HG03354 (cell line): Measurements from ENCODE around the gene UNC93A.
"Not testable (repeated sequence)": the region's sequence is repeated elsewhere in the genome, so short reads cannot be mapped to it uniquely, and the experiment has no call there.

ENCODE experiments used
- ATAC-seq: cut with Tn5 transposase; IDR thresholded peaks from one replicate; pipeline ENCODE4 v1.9.1; 2021; ENCODE audit warnings: mild to moderate bottlenecking; ENCODE audit not compliant: unreplicated experiment, poor library complexity, severe bottlenecking

UNC93A gene

DNA sequence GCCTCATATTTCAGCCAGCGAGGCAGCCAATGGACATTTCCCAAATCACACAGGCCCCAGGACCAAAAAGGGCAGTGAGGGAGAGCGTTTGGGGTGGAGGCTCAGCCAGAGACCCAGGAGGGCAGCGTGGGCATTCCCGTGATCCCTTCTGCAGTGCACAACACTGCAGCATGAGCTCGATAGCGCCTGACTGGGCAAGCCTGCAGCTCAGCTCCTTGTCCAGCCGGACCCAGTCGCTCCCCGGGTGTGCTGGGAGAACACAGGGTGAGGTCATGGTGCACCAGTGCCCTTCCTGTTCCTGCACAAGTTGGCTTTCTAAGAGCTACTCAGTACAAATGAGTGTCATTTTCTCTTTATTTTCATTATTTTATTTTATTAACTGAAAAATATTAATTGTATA is 39.6 kb downstream of the UNC93A start:
- no peak for ATAC-seq

DNA sequence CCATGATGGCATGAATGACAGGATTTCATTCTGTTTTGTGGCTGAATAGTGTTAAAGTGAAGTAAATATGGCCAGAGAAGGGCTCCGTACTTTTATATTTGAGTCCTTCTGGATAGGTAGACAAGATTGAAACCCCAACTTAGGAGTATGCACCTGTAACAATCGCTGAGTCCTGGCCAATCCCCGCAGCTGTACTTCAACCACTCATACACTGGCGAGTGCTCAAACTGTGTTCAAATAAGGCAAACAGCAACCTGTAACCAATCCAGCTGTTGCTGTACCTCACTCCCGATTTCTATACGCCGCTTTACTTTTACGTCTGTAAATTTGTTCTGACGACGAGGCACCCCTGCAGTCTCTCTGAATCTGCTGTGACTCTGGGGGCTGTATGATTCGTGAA is 40.5 kb downstream of the UNC93A start:
- ATAC-seq = no peak

DNA sequence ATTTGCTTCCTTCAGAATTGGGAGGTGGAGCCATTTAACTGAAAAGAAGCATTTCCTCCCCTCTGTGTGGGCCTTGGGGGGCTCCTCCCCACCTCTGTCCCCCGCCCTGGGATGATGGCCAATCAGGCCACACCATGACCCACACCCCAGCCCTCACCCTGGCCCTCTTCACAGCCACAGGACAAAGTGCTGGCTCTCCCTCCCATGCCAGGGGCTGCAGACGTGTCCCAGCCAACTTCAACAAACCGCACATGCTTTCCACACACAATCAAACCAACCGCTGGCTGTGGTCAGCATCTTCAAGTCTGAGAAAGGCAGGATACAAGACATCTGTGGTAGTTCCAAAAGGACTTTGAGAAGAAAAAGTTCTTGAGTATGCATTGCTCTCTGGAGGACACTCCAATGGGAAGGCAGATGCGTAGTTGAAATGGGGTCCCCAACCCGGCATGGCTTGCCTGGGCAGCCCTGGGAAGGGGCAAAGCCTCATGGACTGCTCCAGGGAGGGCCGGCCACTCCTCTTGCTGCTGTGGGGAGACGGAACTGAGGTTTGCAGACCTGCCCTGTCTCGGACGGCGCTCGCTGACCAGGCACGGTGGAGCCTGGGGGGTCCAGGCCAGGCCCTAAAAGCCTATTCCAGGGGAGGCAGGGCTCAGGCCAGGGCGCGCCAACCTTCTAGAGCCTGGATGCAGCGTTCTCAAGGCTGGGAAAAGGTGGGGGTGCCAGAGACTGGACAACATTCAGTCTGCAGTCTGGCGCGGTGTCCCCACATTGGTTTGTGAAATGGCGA is 45.9 kb downstream of the UNC93A start:
- no peak for ATAC-seq

DNA sequence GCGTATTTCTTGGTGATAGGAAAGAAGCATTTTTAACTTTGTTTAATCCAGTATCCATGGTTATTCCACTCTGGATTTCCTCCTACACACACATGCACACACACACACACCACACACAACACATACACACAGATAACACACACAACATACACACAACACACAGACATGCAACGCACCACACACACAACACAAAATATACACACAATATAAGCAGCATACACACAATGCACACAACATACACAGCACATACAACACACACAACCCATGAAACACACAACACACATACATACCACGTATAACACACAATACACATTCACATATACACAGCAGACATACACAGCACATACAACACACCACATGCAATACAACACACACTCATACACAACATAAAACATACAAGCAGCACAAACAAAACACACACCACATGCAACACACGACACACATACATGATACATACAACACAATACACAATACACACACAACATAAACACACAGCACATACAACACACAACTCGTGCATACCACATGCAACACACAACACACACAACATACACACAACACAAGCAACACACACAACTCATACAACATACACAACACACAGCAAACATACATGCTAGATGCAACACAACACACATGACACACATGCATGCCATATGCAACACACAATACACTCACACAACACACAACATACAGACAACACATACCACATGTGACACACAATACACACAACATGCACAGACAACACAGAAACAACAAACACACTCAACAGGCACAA is 46.7 kb downstream of the UNC93A start:
- ATAC-seq = no peak

DNA sequence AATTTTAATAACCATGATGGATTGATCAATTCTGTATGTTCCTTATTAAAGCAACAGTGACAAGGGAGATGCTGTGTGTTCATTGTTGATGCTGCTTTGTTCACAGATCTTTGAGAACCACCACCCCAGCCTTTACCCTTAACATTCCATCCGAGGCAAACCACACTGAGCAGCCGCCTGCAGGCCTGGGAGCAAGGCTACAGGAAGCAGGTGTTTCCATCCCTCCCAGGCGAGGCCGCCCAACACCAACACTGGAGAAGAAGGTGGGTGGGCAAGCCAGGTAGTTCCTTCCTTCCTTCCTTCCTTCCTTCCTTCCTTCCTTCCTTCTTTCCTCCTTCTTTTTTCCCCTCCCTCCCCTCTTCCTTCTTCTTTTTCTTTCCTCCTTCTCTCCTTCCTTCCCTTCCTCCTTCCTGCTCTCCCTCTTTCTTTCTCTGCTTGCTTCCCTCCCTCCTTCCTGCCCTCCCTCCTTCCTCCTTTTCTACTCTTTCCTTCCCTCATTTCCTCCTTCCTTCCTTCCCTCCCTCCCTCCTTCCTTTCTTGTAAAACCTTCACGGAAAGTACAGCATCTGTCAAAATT is 47.5 kb downstream of the UNC93A start:
- ATAC-seq = no peak

DNA sequence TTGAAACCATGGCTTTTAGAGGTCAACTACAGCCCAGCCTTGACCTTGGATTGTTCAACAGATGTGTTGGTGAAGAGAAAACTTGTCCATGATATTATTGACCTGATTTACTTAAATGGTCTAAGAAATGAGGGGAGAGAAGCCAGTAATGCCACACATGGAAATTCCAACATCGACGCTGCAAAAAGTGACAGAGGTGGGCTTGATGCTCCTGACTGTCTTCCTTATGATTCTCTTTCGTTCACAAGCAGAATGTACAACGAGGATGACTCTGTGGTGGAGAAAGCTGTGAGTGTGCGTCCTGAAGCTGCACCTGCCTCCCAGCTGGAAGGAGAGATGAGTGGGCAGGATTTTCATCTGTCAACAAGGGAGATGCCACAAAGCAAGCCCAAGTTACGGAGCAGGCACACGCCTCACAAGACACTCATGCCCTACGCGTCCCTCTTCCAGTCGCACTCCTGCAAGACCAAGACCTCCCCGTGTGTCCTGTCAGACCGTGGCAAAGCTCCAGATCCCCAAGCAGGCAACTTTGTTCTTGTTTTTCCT is 50.0 kb downstream of the UNC93A start:
- ATAC-seq = no peak

DNA sequence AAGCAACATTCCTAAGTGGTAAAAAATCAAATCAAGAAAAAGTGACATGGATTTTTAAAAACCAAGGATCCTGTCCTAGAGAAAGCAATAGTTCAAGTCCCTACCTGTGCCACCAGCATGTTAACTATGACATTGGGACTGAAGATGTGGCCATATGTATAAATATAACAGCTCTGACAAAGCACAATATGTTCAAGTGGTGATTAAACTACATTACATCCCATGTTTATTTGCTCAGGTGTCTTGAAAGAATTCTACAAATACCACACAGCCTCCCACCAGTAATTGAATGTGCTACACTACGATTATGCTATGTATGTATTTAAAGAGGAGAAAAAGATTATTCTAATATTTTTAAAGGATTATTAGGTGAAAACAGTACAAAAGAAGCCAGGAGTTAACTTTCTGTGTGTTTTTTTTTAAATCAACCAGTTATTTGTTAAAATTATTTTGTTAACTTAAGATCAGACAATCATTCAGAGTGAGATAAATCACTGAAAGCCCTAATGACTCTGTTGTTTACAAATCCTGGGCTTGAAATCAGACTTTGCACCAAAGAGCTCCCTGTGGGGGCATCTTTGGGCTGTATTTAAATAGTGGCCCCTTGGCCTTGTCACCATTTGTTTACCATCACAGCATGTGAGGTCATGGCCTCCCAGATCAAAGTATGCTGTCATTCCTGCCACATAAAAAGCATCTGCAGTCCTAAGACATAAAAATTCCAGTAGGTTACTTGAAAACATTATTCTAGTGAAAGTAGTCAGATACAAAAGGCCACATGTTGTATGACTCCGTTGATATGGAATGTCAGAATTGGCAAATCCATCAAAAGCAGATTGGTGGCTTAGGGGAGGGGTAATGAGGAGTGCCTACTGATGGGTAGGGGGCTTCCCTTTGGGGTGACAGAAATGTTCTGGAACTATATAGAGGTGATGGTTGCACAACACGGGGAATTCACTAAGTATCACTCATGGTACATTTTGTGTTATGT is 50.8 kb downstream of the UNC93A start:
- ATAC-seq = no peak

DNA sequence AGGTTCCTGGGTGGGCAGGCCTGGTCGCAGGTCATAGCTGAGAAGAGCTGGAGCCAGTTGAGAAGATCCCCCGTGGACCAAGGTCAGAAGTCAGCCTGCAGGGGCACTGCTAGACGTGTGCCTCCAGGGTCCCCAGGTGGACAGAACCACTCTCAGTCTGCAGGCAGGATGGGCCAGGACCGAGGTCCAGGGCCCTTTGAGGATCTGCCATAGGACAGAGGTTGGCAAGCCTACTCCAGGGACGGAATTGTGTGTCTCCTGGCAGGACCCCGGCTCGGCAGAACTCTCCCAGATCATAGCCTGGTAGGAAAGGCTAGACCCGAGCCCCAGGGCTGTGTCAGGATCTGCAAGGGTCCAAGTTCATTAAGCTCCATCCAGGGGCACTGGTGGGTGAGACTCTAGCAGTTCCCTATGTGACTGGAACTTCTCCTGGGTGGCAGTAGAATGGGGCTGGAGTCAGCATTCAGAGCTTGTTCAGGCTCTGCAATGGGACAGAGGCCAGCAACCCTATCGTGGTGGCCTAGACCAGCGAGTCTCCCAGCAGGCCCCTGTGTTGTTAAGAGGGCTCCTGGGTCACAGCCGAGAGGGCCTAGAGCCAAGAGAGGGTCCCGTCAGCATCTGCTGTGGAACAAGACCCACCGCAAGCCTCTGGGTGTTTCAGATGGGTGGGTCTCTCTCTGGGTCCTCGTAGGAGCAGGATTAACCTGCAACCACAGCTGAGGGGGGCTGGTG is 51.9 kb downstream of the UNC93A start:
- no peak for ATAC-seq

DNA sequence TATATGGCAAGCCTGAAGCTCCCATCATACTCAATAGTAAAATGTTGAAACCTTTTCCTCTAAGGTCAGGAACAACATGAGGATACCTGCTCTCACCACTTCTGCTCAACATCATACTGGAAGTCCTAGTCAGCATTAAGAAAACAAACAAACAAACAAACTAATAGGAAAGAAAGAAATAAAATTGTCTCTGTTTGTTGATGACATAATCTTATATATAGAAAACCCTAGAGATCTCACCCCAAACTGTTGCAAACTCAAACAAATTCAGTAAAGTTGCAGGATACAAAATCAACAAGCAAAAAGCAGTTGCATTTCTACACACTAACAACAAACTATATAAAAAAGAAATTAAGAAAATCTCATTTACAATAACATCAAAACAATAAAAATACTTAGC is 54.2 kb downstream of the UNC93A start:
- no peak for ATAC-seq

DNA sequence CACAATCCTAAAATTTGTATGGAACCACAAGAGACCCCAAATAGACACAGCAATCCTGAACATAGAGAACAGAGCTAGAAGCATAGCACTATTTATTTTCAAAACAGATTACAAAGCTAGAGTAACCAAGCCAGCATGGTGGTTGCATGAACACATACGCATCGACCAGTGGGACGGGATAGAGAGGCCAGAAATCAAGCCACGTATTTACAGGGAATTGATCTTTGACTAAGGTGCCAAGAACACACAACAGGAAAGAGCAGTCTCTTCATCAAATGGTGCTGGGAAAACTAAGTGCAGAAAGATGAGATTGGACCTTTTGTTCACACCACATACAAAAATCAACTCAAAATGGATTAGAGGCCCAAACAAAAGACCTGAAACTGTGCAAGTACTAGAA is 54.8 kb downstream of the UNC93A start:
- ATAC-seq = no peak

DNA sequence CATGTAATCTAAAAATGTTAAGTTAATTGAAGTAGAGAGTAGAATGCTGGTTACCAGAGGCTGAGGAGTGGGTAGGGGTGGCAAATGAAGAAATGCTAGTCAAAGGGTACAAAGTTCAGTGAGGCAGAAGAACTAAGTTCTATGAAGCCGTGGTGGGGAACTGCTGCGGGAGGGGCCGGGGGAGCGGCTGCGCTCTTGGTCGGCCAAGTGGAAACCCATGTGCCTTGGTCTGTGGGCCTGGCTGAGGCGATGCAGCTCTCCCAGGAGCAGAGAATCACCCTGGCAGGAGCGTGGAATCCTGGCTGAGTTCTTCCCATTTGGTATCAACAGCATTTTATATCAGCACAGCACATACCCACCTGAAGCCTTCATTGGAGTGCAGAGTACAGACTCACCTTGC is 56.1 kb downstream of the UNC93A start:
- no peak for ATAC-seq

DNA sequence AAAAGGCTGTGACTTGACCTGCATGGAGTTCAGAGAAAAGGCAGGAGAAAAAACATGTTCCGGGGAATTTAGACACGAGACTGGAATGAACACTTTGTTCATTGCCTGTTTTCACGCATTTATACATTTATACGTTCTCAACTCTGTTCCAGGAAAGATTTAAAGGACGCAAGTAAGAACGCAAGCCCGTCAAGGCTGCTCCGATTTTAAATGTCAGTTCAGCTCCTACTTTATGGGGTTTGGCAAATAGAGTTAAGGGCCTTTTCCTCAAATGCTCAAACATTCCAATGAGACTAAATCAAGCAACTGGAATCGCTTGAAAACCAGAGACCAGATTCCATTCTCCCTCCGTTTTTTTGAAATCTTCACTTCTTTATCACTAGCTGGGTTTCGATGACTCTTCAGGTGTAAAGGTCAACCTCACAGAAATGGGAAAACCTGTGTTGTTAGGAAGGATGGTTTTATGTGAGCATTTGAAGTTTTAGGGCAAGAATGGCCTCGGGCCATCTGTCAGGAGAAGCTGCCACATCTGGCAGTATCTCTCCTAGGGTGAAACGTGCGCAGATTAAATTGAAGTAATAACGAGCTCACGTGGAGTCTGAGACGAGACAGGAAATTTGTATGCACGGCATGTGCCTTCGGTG is 58.6 kb downstream of the UNC93A start:
- no peak for ATAC-seq

DNA sequence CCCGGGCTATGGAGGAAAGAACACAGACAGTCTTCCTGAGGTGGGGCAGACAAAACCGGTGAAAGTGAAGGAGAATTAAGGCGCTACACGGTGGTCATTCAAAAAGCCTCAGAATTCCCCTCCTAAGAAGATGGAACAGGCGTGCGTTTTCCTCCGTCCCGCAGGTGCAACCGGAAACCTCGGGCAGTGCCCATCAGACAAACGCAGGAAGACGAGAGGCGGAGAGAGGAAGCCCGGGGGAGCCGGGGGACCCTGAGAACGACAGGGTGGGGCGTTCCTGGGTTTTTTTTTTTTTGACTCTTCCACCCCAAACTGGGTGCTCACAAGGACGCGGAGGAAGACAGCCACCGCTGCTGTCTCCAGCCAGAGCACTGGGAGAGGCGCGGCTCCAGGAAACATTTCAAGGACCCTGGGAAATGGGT is 59.2 kb downstream of the UNC93A start:
- ATAC-seq = no peak

DNA sequence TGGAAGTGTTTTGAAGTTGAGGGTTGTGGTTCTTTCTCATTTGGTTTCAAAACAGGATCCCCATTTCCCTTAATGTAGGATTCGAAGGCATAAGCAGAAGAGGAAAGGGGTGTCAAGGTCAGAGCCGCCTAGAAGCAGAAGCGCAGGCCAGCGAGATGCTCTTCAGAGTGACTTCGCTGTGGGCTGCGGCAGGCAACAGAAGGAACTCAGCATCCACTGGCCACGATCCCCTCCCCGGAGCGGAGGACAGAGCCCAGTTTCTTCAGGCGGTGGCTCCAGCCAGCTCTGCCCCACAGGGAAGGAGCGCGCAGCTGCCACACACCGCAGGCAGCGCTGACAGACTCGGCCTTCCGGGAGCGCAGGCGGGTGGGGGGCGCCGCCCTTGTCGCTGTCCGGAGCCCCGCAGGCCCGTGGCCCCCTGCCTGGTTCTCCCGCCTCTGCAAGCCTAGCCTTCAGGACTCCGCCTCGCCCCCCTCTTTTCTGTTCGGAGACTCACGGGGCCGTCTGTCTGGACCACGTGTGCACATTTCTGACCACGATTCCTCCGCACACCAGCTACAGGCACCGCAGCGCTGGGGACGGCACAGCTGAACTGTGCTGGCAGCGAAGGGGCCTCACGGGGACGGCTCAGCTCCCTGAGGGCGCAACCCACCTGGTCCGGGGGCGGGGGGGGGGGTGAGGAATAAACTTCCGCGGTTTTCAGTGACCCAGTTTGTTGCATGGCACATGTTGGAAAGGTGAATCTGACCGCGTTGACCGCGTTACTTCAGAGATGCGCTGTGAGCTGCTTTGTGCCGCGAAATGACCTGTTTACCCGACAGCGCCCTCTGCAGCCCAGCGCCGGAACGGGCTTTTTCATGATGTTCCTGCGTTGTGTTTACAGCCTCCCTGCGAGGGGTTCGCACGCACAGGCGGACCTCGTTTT is 59.9 kb downstream of the UNC93A start:
- peak; percentile 83 for ATAC-seq

DNA sequence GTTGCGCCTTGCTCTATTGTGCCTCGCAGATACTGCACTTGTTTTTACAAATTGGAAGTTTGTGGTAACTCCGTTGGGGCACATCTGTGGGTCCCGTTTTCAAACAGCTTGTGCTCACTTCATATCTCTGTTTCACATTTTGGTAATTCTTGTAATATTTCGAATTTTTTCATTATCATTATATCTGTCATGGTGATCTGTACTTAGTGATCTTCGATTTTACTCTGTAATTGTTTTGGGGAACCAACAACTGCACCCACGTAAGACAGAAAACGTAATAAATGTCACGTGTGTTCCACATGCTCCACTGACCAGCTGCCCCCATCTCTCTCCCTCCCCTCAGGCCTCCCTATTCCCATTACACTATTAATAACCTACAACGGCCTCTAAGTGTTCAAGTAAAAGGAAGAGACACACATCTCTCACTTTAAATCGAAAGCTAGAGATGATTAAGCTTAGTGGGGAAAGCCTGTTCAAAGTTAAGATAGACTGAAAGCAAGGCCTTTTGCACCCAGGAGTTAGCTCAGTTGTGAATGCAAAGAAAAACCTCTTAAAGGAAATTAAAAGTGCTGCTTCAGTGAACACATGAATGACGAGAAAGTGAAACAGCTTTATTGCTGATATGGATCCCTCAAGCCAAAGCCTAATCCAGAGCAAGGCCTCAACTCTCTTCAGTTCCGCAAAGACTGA is 60.7 kb downstream of the UNC93A start:
- ATAC-seq = peak; percentile 3

DNA sequence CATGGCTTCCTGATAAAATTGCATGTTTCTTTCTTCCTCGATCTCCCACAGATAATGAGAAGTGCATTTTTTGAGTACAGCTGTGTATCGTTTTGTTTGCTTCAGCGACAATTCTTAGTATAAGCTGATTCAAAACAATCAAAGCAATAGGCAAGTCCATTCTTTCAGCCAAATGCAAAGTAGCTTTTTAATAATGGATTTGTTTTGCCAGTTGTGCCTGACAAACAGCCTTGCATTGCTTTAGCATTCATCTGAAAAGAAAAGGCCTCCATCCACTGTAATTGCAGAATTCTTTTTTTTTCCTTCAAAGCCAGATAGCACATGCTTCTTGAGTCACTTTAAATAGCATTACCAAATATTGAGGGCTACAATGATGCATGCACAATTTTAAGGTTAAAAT is 65.8 kb downstream of the UNC93A start:
- no peak for ATAC-seq

DNA sequence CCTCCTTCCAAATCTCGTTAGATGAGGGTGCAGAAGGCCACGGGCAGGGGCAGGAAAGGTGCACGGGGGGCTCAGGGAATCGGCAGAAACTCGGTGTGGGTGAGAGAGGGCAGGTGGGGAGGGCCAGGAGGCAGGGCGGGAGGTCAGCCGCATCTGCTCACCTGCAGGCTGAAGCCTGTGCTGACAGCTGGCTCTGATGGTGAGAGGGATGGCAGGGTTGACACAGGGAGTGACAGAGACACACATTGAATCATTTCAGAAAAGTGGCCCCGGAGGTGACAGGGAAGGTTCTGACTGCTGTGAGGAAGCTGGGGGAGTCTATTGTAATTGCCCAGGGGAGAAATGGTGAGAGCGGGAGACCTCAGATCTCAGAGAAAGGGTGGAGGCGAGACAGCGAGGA is 67.3 kb downstream of the UNC93A start:
- not testable (repeated sequence) for ATAC-seq
